GM20000 (cell line): ENCODE measurements around the gene OPN5.

Experiments
- DNase-seq: peaks from one replicate; pipeline ENCODE4 v3.0.0; 2012; ENCODE audit warnings: low spot score
- TF ChIP-seq, protein P1 (sequence below): IDR thresholded peaks from 2 replicates; pipeline ENCODE4 v1.5.1; 2012; ENCODE audit warnings: mild to moderate bottlenecking, control low read depth; ENCODE audit errors: extremely low read depth, missing control alignments

OPN5 gene

DNA sequence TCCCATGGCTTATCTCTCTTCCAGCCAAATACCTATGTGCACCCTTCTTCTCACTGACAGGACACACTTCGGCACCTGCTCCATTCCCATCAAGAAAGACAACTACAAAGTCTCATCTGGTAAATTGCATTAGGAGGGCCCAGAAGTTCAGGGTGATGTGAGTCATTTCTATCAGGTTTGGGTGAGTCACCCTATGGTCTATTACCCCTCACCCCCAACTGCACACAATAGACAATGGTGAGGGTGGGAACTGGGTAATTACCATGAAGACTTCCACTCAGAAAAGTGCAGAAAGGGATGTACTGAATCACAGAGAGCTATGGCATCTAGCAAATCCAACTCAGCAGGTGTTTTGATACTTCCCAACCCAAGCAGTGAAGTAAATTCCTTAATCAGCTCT lies 54.8 kb downstream of the OPN5 start:
- DNase-seq: no peak
- TF ChIP-seq, protein P1, sequence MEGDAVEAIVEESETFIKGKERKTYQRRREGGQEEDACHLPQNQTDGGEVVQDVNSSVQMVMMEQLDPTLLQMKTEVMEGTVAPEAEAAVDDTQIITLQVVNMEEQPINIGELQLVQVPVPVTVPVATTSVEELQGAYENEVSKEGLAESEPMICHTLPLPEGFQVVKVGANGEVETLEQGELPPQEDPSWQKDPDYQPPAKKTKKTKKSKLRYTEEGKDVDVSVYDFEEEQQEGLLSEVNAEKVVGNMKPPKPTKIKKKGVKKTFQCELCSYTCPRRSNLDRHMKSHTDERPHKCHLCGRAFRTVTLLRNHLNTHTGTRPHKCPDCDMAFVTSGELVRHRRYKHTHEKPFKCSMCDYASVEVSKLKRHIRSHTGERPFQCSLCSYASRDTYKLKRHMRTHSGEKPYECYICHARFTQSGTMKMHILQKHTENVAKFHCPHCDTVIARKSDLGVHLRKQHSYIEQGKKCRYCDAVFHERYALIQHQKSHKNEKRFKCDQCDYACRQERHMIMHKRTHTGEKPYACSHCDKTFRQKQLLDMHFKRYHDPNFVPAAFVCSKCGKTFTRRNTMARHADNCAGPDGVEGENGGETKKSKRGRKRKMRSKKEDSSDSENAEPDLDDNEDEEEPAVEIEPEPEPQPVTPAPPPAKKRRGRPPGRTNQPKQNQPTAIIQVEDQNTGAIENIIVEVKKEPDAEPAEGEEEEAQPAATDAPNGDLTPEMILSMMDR: no peak

DNA sequence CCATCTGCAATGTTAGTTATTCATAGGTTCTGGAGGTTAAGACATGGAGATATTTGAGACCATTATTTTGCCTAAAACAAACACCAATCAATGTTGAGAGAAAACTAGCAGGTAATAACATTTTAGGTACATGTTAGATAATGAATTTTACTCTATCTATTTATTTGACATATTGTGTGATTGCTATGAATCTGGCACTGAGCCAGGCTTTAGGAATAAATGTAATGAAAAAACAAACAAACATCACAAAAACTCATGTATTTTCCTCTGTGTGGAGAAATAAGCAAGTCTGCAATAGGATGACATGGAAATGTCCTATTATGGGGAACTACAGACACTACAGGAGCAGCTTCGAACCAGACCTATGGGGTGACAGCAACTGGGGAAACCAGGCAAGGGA lies 57.8 kb downstream of the OPN5 start:
- DNase-seq: no peak
- TF ChIP-seq, protein P1: no peak

DNA sequence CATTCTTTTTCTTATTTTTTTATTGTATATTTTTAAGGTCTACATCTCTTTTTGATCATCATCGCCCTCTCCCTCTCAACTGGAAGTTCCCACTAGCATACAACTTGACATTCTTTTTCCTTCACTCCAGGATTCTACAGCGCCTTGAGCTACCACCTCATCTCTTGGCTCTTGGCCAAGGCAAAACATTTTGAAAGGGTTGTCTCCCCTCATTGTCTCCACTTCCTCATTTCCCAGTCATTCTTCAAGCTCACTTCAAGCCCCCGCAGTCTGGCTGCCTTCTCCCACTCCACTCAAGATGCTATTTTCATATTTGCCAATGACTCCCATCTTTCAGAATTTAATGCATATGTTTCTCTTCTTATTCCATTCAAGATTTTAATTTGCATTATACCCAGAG lies 63.0 kb downstream of the OPN5 start:
- DNase-seq: no peak
- TF ChIP-seq, protein P1: no peak

DNA sequence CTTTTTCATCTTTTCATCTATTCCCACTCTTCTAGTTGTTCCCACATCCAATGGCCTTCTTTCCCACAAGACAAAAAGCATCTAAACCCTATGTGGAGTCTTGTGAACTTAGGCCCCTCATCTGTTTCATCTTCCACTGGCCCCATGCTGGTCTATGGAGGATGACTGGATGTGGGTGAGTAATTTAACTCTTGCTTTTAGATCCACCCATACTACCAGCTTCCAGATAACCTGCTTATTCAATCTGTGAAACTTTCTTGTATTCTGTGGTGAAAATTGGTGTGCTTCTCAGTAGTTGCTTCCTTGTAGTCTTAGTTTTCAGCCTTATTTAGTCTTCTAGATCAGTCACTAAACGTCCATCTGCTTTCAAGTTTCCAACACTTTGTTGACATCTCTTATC lies 64.9 kb downstream of the OPN5 start:
- DNase-seq: no peak
- TF ChIP-seq, protein P1: no peak

DNA sequence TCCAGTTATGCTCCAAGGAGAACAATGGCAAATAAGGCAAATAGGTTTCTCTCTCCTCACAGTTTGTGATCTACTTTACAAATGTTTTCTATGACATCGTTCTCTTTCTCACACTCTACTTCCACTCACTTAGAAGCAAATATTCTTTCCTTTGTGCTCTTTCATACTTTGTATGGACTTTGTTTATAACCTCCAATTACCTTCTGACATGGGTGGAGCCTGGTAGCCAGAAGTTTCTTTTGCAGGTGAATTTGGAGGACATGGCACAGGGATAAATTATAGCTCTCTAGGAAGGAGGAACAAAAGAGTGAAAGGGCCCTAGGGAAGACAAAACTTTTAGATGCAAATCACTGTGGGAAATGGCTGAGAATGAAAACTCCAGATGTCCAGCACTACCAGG lies 69.3 kb downstream of the OPN5 start:
- DNase-seq: no peak
- TF ChIP-seq, protein P1: no peak

DNA sequence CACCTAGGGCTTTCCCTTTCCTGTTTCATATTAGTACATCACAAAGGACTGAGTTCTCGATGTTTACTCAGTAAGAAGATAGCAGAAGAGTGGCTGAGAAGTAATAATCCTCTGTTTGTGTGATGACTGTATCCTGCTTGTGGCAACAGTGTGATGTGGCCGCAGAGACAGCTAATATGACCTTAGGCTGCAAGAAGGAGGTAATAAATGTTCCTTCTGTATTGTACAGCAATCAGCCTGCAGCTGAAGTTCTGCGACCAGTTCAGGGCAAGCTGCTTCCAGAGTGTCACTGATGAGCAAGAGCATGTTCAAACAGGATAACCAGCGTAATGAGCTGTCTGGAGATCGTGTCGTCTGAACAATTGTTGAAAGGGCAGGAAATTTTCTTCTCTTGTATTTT lies 70.9 kb downstream of the OPN5 start:
- TF ChIP-seq, protein P1: no peak
- no peak for DNase-seq

DNA sequence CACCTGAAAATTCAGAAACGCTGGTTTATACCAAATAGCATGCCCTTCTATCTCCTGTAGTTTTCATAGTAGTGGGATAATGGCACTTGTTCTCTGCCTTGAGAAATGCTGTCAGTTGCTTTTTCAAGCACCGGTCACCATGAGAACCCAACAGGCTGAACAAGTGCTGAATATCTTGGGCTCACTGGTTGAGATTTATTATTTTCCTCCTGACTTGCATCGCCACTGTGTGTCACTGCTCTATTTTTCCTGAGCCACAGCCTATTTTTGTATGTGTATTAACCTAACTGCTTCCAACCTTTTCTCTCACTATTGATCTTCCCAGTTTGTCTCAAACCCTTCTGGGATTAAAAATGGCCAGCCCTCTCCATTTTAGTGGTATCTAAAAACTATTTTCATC lies 71.9 kb downstream of the OPN5 start:
- no peak for DNase-seq
- TF ChIP-seq, protein P1: no peak
